GM18867 (cell line): Measurements from ENCODE around the gene NEUROD1.
A peak's percentile ranks its signal among the peaks of the same experiment; 100 is the strongest.

ENCODE experiments used
- ATAC-seq: cut with Tn5 transposase; IDR thresholded peaks from one replicate; pipeline ENCODE4 v1.9.1; 2021; ENCODE audit warnings: mild to moderate bottlenecking, moderate library complexity; ENCODE audit not compliant: unreplicated experiment

NEUROD1 gene

GRCh38 chr2:181646415-181646987 is 33.8 kb downstream of the NEUROD1 start:
- ATAC-seq, result peak; percentile 50

- ATAC-seq, result no peak
These were observed 37.2 kb downstream of the NEUROD1 start for GRCh38 chr2:181643151-181643550.

GRCh38 chr2:181642086-181642485 is 38.2 kb downstream of the NEUROD1 start:
- no peak for ATAC-seq

GRCh38 chr2:181639686-181640085 is 40.6 kb downstream of the NEUROD1 start:
- ATAC-seq, result no peak

GRCh38 chr2:181632733-181633401 is 47.5 kb downstream of the NEUROD1 start:
- peak; percentile 72 for ATAC-seq

GRCh38 chr2:181628590-181629585 is 51.4 kb downstream of the NEUROD1 start:
- ATAC-seq, result no peak

GRCh38 chr2:181627545-181627944 is 52.8 kb downstream of the NEUROD1 start:
- ATAC-seq, result no peak

GRCh38 chr2:181626671-181627070 is 53.6 kb downstream of the NEUROD1 start:
- ATAC-seq, result no peak
